GM21717 (cell line): ENCODE measurements around the gene ANAPC15.
A peak's percentile ranks its signal among the peaks of the same experiment; 100 is the strongest.

ENCODE experiments used
- ATAC-seq: cut with Tn5 transposase; IDR thresholded peaks from one replicate; pipeline ENCODE4 v1.9.1; 2021; ENCODE audit warnings: mild to moderate bottlenecking, moderate library complexity; ENCODE audit not compliant: unreplicated experiment

ANAPC15 gene

DNA sequence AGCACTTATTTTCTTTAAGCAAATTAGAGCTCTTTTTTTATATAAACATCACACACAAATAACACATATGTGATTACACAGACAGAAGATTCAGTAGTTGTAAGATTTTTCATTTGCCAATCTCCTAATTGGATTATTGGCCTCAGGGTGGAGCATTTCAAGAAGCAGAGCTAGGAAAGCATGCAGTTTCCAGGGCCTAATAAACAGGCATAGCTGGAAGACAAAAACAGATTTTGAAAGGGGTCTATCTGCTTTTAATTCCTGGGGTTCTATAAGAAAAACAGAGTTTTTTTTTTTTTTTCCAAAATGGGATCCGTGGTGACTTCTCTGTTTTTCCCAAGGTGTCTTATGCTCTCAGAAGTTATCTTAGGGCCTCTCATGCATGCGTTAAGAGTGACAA is 15.4 kb upstream of the ANAPC15 start:
- no peak for ATAC-seq

DNA sequence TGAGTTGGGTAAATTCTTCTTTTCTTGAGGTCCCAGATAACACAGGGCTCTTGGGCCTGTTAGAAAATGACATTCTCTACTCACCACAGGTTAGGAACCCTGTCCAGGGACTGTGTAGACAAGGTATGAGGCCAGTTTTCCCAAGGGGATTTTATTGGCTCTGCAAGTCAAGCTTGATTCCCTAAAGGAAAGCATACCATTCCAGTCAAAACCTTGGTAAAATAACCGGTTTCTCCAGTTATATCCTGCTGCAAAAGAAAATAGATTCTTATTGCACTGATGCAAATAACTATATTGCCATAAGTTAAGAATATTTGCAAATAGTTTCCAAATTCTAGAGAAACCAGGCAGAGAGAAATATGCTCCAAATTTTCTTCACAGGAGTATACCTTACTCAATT is 13.5 kb upstream of the ANAPC15 start:
- no peak for ATAC-seq

- no peak for ATAC-seq
Measured at GRCh38 chr11:72124046-72124445, 11.6 kb upstream of the ANAPC15 start.

GRCh38 chr11:72123117-72123653 is 10.7 kb upstream of the ANAPC15 start:
- no peak for ATAC-seq

DNA sequence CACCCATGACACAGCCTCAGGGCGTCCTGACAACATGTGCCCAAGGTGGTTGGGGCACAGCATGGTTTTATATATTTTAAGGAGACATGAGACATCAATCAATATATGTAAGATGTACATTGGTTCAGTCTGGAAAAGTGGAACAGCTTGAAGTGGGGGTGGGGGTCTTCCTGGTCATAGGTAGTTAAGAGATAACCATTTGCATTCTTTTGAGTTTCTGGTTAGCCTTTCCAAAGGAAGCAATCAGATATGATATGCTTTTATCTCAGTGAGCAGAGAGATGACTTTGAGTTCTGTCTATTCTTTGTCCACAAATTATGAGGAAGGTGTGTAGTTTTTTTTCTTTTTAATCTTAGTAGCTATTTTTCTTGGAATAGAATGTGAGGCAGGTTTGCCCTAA is 10.1 kb upstream of the ANAPC15 start:
- ATAC-seq, result no peak

DNA sequence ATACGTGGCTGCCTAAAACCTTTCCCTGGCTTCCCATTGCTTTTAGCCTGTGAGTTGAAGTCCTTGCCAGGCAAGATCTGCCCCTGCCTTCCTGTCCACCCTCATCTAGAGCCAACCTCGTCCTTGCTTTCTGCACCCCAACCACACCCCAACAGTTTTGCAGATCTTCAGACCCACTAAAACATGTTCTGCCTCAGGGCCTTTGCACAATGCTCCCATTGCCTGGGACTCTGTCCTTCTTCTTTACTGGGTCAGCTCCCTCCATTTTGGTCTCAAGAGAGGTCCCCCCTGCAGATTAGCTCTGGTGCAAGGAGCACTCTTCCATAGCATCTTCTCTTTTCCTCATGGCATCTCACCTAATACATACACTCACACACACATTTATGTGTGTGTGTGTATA is 8.4 kb upstream of the ANAPC15 start:
- ATAC-seq, result no peak

DNA sequence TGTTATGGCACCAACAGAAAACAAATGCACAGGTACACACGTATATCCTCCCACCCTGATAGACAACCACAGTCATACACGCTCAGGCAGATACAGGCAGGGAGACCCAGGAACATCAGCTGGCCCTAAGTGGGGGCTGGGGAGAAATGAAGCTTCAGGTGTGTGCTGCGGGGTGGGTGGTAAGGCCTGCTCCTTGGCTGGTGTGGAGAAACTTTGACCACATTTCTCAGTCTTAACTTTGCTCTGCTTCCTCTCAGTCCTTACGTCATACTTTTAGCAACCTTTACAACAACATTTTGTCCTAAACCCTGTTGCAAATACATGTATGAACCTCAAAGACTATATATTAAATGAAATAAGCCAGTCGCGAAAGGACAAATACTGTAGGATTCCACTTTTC is 6.7 kb upstream of the ANAPC15 start:
- no peak for ATAC-seq

- no peak for ATAC-seq
Measured at GRCh38 chr11:72116019-72116755, 3.7 kb upstream of the ANAPC15 start.

GRCh38 chr11:72114570-72114969 is 2.1 kb upstream of the ANAPC15 start:
- no peak for ATAC-seq

GRCh38 chr11:72112978-72113808 is 698 bp upstream of the ANAPC15 start:
- ATAC-seq, result no peak

GRCh38 chr11:72111300-72112142 is 974 bp downstream of the ANAPC15 start:
- ATAC-seq, result no peak

DNA sequence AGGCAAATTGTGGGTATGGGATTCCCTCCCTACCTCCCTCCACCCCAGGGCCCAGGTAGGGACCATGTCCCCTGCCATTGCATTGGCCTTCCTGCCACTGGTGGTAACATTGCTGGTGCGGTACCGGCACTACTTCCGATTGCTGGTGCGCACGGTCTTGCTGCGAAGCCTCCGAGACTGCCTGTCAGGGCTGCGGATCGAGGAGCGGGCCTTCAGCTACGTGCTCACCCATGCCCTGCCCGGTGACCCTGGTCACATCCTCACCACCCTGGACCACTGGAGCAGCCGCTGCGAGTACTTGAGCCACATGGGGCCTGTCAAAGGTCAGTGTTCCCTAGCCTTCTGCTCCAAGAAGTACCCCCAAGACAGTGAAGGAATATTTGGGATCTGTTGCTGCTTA is 6.6 kb downstream of the ANAPC15 start, which contains the start of gene TOMT:
Gene TOMT (plus strand): TSS at position 37 of the 400 bp plus-strand sequence. CDS start 28 bp downstream, at position 65.
- ATAC-seq, result no peak

DNA sequence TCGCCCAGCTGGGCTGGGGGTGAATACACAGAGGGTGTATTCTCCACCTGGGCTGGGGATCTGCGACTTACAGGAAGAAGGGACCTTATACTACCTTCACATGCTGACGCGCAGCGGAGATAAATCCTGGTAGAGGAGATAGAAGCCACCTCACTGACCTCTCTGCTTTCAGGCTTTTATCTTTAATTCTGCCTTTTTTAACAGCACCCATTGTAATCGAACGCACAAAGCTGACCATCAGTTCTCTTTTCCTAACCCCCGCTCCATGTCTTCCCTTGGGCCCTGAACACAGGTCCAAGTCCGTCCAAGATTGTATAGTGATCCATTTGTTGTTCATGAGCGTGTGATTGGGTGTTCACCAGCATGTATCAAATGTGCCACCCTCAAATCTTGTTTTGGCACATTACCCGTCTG is 8.7 kb downstream of the ANAPC15 start:
- ATAC-seq, result no peak

DNA sequence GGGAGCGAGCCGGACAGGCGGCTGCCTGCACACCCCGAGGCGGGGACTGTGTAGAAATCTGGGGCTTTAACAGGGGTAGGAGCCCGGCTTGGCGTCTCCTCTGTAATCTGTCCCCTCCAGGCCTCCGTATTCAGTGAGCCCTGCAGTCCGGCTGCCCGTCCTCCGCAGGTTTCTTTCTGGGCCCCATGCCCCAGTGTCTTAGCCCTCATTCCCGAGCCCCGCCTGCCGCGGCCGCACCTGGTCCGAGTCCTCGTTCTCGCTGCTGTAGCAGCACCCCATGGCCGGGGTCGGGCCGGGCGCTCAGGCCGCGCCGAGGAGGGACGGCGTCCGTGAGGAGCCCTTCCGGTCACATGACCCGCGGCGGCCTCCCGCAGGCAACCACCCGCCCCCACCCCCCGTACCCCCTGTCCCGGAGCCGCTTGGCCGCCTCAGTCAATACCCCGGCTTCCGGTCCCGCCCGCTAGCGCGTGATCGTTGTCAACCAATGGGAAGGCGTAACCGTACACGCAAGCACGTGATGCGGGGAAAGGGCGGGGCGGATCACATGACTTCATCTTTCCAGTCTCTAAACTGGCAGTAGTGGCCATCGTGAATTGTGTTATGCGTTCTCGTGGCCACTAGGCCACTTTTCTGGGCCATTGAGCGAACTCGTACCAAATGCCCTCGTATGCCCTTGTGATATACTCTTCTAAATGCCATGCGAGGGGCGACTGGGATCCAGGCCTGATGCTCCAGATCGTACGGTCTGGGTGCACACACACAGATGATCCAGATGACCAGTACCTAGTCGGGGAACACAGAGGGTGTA is 9.3 kb downstream of the ANAPC15 start, which contains the start of gene LAMTOR1:
Gene LAMTOR1 (minus strand): TSS at position 352 of the 808 bp plus-strand sequence. CDS start 73 bp downstream, at position 279.
- ATAC-seq, result peak; percentile 78

- no peak for ATAC-seq
Measured at GRCh38 chr11:72102631-72102945, 9.9 kb downstream of the ANAPC15 start.

DNA sequence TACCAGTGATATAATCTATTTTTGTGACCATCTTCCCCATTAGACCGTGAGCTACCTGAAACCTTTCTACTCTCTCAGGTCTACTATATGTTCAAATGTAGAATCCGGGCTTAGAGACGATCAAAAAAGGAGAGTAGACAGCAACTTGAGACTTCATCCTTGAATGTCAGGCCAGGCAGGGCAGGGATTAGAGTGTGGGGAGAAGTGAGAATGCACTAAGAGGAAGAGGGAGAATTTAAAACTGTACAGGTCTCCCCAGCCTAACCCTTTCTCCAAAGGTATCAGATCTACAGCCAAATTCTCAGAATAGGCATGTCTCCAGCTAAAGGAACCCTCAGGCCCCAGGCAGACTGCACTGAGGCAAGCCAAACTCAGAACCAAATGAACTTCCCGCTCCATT is 10.3 kb downstream of the ANAPC15 start:
- ATAC-seq, result no peak

DNA sequence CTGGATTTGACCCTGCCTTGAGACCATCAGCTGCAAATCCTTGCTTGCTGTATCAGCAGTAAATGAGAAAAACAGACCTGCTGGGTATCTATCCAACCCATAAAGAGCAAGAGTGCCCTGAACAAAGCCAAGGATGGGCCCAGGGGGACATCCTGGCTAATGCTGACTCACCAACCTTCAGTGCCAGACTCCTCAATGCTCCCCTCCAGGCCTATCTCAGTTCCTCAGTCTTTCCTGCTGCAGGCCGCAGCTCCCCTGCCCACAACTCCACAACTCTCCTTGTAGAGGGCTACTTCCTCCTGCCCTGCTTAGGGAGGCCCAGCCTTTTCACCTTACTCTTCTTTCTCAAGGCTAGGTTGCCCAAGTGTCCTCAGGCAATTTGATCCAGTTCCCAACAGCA is 12.0 kb downstream of the ANAPC15 start:
- ATAC-seq, result no peak

DNA sequence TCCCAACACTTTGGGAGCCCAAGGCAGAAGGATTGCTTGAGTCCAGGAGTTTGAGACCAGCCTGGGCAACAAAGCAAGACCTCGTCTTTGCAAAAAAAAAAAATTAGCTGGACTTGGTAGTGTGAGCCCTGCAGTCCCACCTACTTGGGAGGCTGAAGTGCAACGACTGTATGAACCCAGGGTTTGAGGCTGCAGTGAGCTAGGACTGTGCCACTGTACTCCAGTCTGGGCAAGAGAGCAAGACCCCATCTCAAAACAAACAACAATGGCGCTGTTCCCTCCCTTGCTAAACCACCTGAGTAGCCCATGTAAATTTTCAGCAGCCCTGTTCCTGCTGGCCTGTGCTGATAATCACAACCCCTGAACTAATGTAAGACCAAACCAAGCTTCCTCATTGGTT is 12.5 kb downstream of the ANAPC15 start:
- no peak for ATAC-seq

DNA sequence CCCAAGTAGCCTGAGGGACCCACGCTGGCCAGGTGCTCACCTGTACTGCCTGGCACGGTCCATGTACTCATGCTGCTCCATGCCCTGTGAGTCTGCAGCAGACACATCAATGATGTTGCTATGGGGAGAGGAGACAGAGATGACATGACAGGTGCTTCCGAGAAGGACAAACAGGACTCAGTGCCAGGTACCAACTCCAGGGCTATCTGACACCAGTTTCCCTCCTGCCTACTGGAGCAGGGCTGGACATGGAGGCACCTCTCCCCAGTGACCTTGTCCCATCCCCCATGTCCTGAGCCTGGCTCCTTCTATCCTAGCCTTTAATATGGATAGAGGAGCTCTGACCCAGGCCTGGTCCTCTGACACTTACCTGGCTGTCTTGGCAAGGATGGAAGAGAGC is 13.8 kb downstream of the ANAPC15 start:
- ATAC-seq, result no peak

DNA sequence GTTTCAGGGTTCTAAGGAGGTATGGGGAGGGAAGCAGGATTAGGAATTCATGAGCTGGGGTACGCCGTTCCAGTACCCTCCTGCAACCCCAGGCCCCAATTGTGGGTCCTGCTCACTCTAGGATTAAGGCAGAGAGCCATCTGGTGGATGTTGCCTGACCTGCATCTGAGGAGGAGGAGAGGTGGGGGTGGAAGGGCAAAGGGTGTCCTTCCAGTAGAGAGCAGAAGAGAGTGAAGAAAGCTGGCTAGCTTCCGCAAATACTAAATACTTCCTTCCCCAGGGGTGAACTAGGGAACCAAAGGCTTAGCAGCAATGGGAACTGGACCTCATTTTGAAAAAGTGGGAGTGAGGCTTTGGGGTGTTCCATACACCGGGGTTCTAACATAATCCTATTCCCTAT is 21.2 kb downstream of the ANAPC15 start:
- no peak for ATAC-seq
